WTC11 (cell line): ENCODE data around the gene IDUA. TPM values are rescaled to one million over a fixed set of nuclear protein-coding genes. Genes with fewer than 3 reads are reported as not detected.

Experiments used
- ATAC-seq: fragments of 200-7000 bp; cut with Tn5 transposase; 2 replicates; pipeline ENCODE4 v1.10.0; 2021; ENCODE audit warnings: mild to moderate bottlenecking, moderate library complexity
- CTCF ChIA-PET: fragments of 300-600 bp; sonication (Branson Sonifier 250); formaldehyde crosslinking; loops from one replicate; lab custom pipeline; 2021; ENCODE audit warnings: antibody characterized with exemption; lab: Charles Lee
- POLR2A ChIA-PET: fragments of 350-600 bp; sonication (Branson Sonifier 250); formaldehyde crosslinking; loops from one replicate; lab custom pipeline; 2021; ENCODE audit warnings: antibody characterized with exemption; lab: Charles Lee
- DNase-seq: peaks from one replicate; pipeline ENCODE4 v3.0.0; 2021; ENCODE audit warnings: low spot score
- H3K27ac Mint-ChIP-seq: 2 replicates; pipeline ENCODE4 v1.8.0; 2021; ENCODE audit warnings: mixed read lengths
- H3K27me3 Mint-ChIP-seq: 2 replicates; pipeline ENCODE4 v1.8.0; 2021; ENCODE audit warnings: low read depth, mild to moderate bottlenecking, moderate library complexity, mixed read lengths
- H3K36me3 Mint-ChIP-seq: 2 replicates; pipeline ENCODE4 v1.8.0; 2021; ENCODE audit warnings: mixed read lengths
- H3K4me1 Mint-ChIP-seq: 2 replicates; pipeline ENCODE4 v1.8.0; 2022; ENCODE audit warnings: mixed read lengths
- H3K4me3 Mint-ChIP-seq: 2 replicates; pipeline ENCODE4 v1.8.0; 2021; ENCODE audit warnings: mild to moderate bottlenecking, moderate library complexity, mixed read lengths
- H3K9me3 Mint-ChIP-seq: 2 replicates; pipeline ENCODE4 v1.8.0; 2021; ENCODE audit warnings: mixed read lengths
- CDX4 ChIP-seq: fragments of 250-450 bp; sonication (Bioruptor Pico); IDR thresholded peaks from 2 replicates; pipeline ENCODE4 v1.9.0; 2021; ENCODE audit warnings: moderate library complexity, mild to moderate bottlenecking, inconsistent platforms, borderline replicate concordance
- ELF4 ChIP-seq: sonication (generic); formaldehyde crosslinking; IDR thresholded peaks from 2 replicates; pipeline ENCODE4 v1.8.1; 2022; ENCODE audit warnings: low read depth, mild to moderate bottlenecking, moderate library complexity, missing genetic modification reagents
- EMX1 ChIP-seq: fragments of 250-450 bp; sonication (Bioruptor Pico); IDR thresholded peaks from 2 replicates; pipeline ENCODE4 v1.8.0; 2021; ENCODE audit warnings: mild to moderate bottlenecking
- ERG ChIP-seq: fragments of 250-450 bp; sonication (Bioruptor Pico); IDR thresholded peaks from 2 replicates; pipeline ENCODE4 v1.8.0; 2021; ENCODE audit warnings: mild to moderate bottlenecking
- ESRRA ChIP-seq: sonication (generic); formaldehyde crosslinking; IDR thresholded peaks from 2 replicates; pipeline ENCODE4 v1.8.1; 2022; ENCODE audit warnings: mild to moderate bottlenecking, missing genetic modification reagents, borderline replicate concordance
- FOXJ3 ChIP-seq: sonication (generic); formaldehyde crosslinking; IDR thresholded peaks from 2 replicates; pipeline ENCODE4 v1.9.0; 2021; ENCODE audit warnings: missing genetic modification reagents, mild to moderate bottlenecking, borderline replicate concordance
- FOXP1 ChIP-seq: sonication (generic); formaldehyde crosslinking; IDR thresholded peaks from 2 replicates; pipeline ENCODE4 v1.8.0; 2022; ENCODE audit warnings: missing genetic modification reagents, mild to moderate bottlenecking, moderate library complexity, borderline replicate concordance
- FOXP4 ChIP-seq: sonication (generic); formaldehyde crosslinking; IDR thresholded peaks from 2 replicates; pipeline ENCODE4 v1.8.0; 2022; ENCODE audit warnings: mild to moderate bottlenecking, missing genetic modification reagents
- GABPB1 ChIP-seq: sonication (generic); formaldehyde crosslinking; IDR thresholded peaks from 2 replicates; pipeline ENCODE4 v1.8.1; 2023; ENCODE audit warnings: mild to moderate bottlenecking, missing genetic modification reagents
- GRHL2 ChIP-seq: fragments of 250-450 bp; sonication (Bioruptor Pico); IDR thresholded peaks from 2 replicates; pipeline ENCODE4 v1.8.0; 2022; ENCODE audit warnings: mild to moderate bottlenecking, moderate library complexity; ENCODE audit not compliant: insufficient replicate concordance, severe bottlenecking
- GTF2I ChIP-seq: fragments of 250-450 bp; sonication (Bioruptor Pico); conservative IDR thresholded peaks from 2 replicates; pipeline ENCODE4 v1.4.0; 2021; ENCODE audit warnings: mild to moderate bottlenecking
- IRF2 ChIP-seq: sonication (generic); formaldehyde crosslinking; IDR thresholded peaks from 2 replicates; pipeline ENCODE4 v1.8.0; 2022; ENCODE audit warnings: low read depth, missing genetic modification reagents, borderline replicate concordance
- JAZF1 ChIP-seq: fragments of 250-450 bp; sonication (Bioruptor Pico); IDR thresholded peaks from 2 replicates; pipeline ENCODE4 v1.9.0; 2021; ENCODE audit warnings: moderate library complexity, mild to moderate bottlenecking, inconsistent platforms
- JUN ChIP-seq: sonication (generic); formaldehyde crosslinking; IDR thresholded peaks from 2 replicates; pipeline ENCODE4 v1.8.0; 2023; ENCODE audit warnings: mild to moderate bottlenecking, missing genetic modification reagents
- NFATC4 ChIP-seq: fragments of 250-450 bp; sonication (Bioruptor Pico); IDR thresholded peaks from 2 replicates; pipeline ENCODE4 v1.9.0; 2021; ENCODE audit warnings: mild to moderate bottlenecking
- NR1H2 ChIP-seq: sonication (generic); formaldehyde crosslinking; IDR thresholded peaks from 2 replicates; pipeline ENCODE4 v1.9.0; 2021; ENCODE audit warnings: mild to moderate bottlenecking, moderate library complexity, missing genetic modification reagents
- NR3C1 ChIP-seq: sonication (generic); formaldehyde crosslinking; conservative IDR thresholded peaks from 2 replicates; pipeline ENCODE4 v1.8.1; 2023; ENCODE audit warnings: low read depth, mild to moderate bottlenecking, missing genetic modification reagents
- PREB ChIP-seq: sonication (generic); formaldehyde crosslinking; IDR thresholded peaks from 2 replicates; pipeline ENCODE4 v1.8.1; 2022; ENCODE audit warnings: mild to moderate bottlenecking, missing genetic modification reagents, moderate library complexity, borderline replicate concordance
- RORB ChIP-seq: fragments of 250-450 bp; sonication (Bioruptor Pico); IDR thresholded peaks from 2 replicates; pipeline ENCODE4 v1.9.0; 2021; ENCODE audit warnings: mild to moderate bottlenecking
- ZBTB21 ChIP-seq: sonication (generic); formaldehyde crosslinking; IDR thresholded peaks from 2 replicates; pipeline ENCODE4 v1.8.1; 2023; ENCODE audit warnings: mild to moderate bottlenecking, missing genetic modification reagents, borderline replicate concordance
- ZNF281 ChIP-seq: sonication (generic); formaldehyde crosslinking; IDR thresholded peaks from 2 replicates; pipeline ENCODE4 v1.8.0; 2023; ENCODE audit warnings: mild to moderate bottlenecking, missing genetic modification reagents
- total RNA-seq: library from RNA; stranded (reverse); gene quantifications from 3 replicates; pipeline ENCODE4 v1.2.3, GENCODE V29; 2021

IDUA gene
- total RNA-seq, 1 experiment from 2014 or later, result 8.7 TPM

GRCh38 chr4:990746-991367, 4.0 kb downstream of the IDUA start (continued):
- TF ChIP-seq ERG (CRISPR knock-in tag) (no peak), PREB (no peak), GABPB1 (CRISPR knock-in tag) (no peak), FOXP1 (no peak), NFATC4 (CRISPR knock-in tag) (no peak), JAZF1 (CRISPR knock-in tag) (no peak)

- no peak for ATAC-seq
- H3K36me3 Mint-ChIP-seq, result no peaks in the 10 kb centered on the region
- TF ChIP-seq IRF2 (CRISPR knock-in tag) (no peak), RORB (CRISPR knock-in tag) (no peak), JUN (CRISPR knock-in tag) (no peak), ZBTB21 (no peak), ESRRA (CRISPR knock-in tag) (no peak), EMX1 (CRISPR knock-in tag) (no peak), ZNF281 (CRISPR knock-in tag) (no peak), NR3C1 (no peak), NFATC4 (CRISPR knock-in tag) (no peak), NR1H2 (CRISPR knock-in tag) (no peak), JAZF1 (CRISPR knock-in tag) (no peak), GTF2I (CRISPR knock-in tag) (no peak), GRHL2 (no peak), FOXJ3 (CRISPR knock-in tag) (no peak), ELF4 (CRISPR knock-in tag) (no peak), FOXP4 (CRISPR knock-in tag) (no peak), CDX4 (CRISPR knock-in tag) (no peak)
- TF ChIP-seq, all 79 proteins: peak for 0
- POLR2A ChIA-PET, result no interaction called here
- no peak overlapping the region for H3K27ac Mint-ChIP-seq
- H3K27me3 Mint-ChIP-seq, result peaks cover 16% of the 10 kb centered on the region
- DNase-seq, result no peak
- CTCF ChIA-PET, result no interaction called here
- no peak overlapping the region for H3K4me3 Mint-ChIP-seq
- no peaks in the 10 kb centered on the region for H3K9me3 Mint-ChIP-seq
- no peaks in the 10 kb centered on the region for H3K4me1 Mint-ChIP-seq
Observed at GRCh38 chr4:991451-992296, 4.8 kb downstream of the IDUA start.
